GM23248 (cell line): ENCODE data around the gene APH1B. TPM values are rescaled to one million over a fixed set of nuclear protein-coding genes. Genes with fewer than 3 reads are reported as not detected.

ENCODE experiments used
- DNase-seq: peaks from one replicate; pipeline ENCODE4 v3.0.0-alpha.2; 2015
- H2AFZ ChIP-seq: fragments of 200-600 bp; sonication (generic); 2 replicates; pipeline ENCODE4 v1.6.1; 2016; ENCODE audit warnings: antibody characterized with exemption
- H3F3A ChIP-seq: fragments of 200-600 bp; sonication (generic); 2 replicates; pipeline ENCODE4 v1.6.1; 2016; ENCODE audit warnings: mild to moderate bottlenecking, antibody characterized with exemption, mixed run types; ENCODE audit not compliant: insufficient read depth
- H3K27ac ChIP-seq: fragments of 200-600 bp; sonication (generic); 2 replicates; pipeline ENCODE4 v1.5.1; 2016; ENCODE audit warnings: mild to moderate bottlenecking
- H3K27me3 ChIP-seq: fragments of 200-600 bp; sonication (generic); replicated peaks from 2 replicates; pipeline ENCODE4 v1.6.1; 2016; ENCODE audit warnings: mild to moderate bottlenecking; ENCODE audit not compliant: insufficient read depth
- H3K36me3 ChIP-seq: fragments of 200-600 bp; sonication (generic); 2 replicates; pipeline ENCODE4 v1.6.1; 2016; ENCODE audit warnings: low read depth, mild to moderate bottlenecking
- H3K4me1 ChIP-seq: fragments of 200-600 bp; sonication (generic); 2 replicates; pipeline ENCODE4 v1.6.1; 2016; ENCODE audit warnings: mild to moderate bottlenecking; ENCODE audit not compliant: insufficient read depth
- H3K4me2 ChIP-seq: fragments of 200-600 bp; sonication (generic); one replicate; pipeline ENCODE4 v1.6.1; 2016; ENCODE audit warnings: mild to moderate bottlenecking; ENCODE audit not compliant: unreplicated experiment
- H3K4me3 ChIP-seq: fragments of 200-600 bp; sonication (generic); 2 replicates; pipeline ENCODE4 v1.5.1; 2016; ENCODE audit warnings: mild to moderate bottlenecking
- H3K79me2 ChIP-seq: fragments of 200-600 bp; sonication (generic); 2 replicates; pipeline ENCODE4 v1.6.1; 2016; ENCODE audit warnings: mild to moderate bottlenecking; ENCODE audit not compliant: insufficient read depth
- H3K9ac ChIP-seq: fragments of 200-600 bp; sonication (generic); 2 replicates; pipeline ENCODE4 v1.6.1; 2016; ENCODE audit warnings: mild to moderate bottlenecking
- H3K9me2 ChIP-seq: fragments of 200-600 bp; sonication (generic); 2 replicates; pipeline ENCODE4 v1.6.1; 2016; ENCODE audit warnings: mixed run types, mild to moderate bottlenecking, moderate library complexity; ENCODE audit not compliant: insufficient read depth
- H3K9me3 ChIP-seq: fragments of 200-600 bp; sonication (generic); one replicate; pipeline ENCODE4 v1.6.1; 2017; ENCODE audit warnings: low read depth
- H4K20me1 ChIP-seq: fragments of 200-600 bp; sonication (generic); 2 replicates; pipeline ENCODE4 v1.6.0; 2016; ENCODE audit not compliant: insufficient read depth
- EZH2 ChIP-seq: fragments of 200-600 bp; sonication (generic); IDR thresholded peaks from 2 replicates; pipeline ENCODE4 v1.6.1; 2018; ENCODE audit warnings: antibody characterized with exemption, mild to moderate bottlenecking; ENCODE audit not compliant: insufficient read depth, poor library complexity, severe bottlenecking
- EZH2phosphoT487 ChIP-seq: fragments of 200-600 bp; sonication (generic); IDR thresholded peaks from 2 replicates; pipeline ENCODE4 v1.6.1; 2018; ENCODE audit warnings: antibody characterized with exemption, moderate library complexity, mild to moderate bottlenecking, low read depth; ENCODE audit not compliant: insufficient read depth
- WGBS, 2 experiments: methylation state at CpG; one replicate each; pipeline ENCODE4 v1.1.6; 2015 to 2017; ENCODE audit warnings: low lambda C conversion rate in 2 of 2, low coverage in 1 of 2; ENCODE audit errors: missing lambda C conversion rate in 2 of 2; 5-methylcytosine and 5-hydroxymethylcytosine counted together
- in situ Hi-C: fragments of 300-500 bp; cut with MboI; formaldehyde crosslinking; loops from 2 replicates; pipeline ENCODE4 v1.15.0; 2020
- polyA plus RNA-seq: library from polyadenylated mRNA; unstranded; fragments of >200 nt; fragmentation: Nextera tagmentation; extraction: Ambion mirVana; gene quantifications from 2 replicates; pipeline ENCODE4 v1.2.1, GENCODE V29; 2016
- total RNA-seq: library from RNA; depleted of rRNA; stranded (reverse); fragments of >200 nt; shearing (Covaris generic); gene quantifications from 2 replicates; pipeline ENCODE4 v1.2.3, GENCODE V29; 2014

Gene APH1B
- total and polyA plus RNA-seq, 2 experiments from 2014 or later = 15.8 to 40.5 TPM

- H4K20me1 ChIP-seq = no peaks in the 10 kb centered on the region
- no peak overlapping the region for H3K4me2 ChIP-seq
- H2AFZ ChIP-seq = no peak overlapping the region
- H3F3A ChIP-seq = no peaks in the 10 kb centered on the region; the same call in 1 of the 2 replicates
- H3K9me3 ChIP-seq = no peaks in the 10 kb centered on the region
- H3K9me2 ChIP-seq = no peaks in the 10 kb centered on the region
- H3K27me3 ChIP-seq = no peaks in the 10 kb centered on the region
- no peak overlapping the region for H3K4me3 ChIP-seq
- H3K9ac ChIP-seq = no peak overlapping the region
- TF ChIP-seq EZH2 (no peak), EZH2phosphoT487 (no peak)
- no peak overlapping the region for H3K27ac ChIP-seq
- H3K79me2 ChIP-seq = no peaks in the 10 kb centered on the region
- H3K4me1 ChIP-seq = peaks cover 11% of the 10 kb centered on the region
- WGBS, 2 experiments = 20 to 25% methylated on average over 9 of the region's 9 CpGs
- in situ Hi-C loops = no loop called here
- H3K36me3 ChIP-seq = peaks cover 3% of the 10 kb centered on the region; the same call in 1 of the 2 replicates
- DNase-seq = peak; percentile 86
These were observed 55.1 kb downstream of the APH1B start for GRCh38 chr15:63332367-63333124.

- no peak overlapping the region for H3K4me3 ChIP-seq
- no peaks in the 10 kb centered on the region for H3K9me3 ChIP-seq
- no peaks in the 10 kb centered on the region for H4K20me1 ChIP-seq
- H3K4me2 ChIP-seq = no peak overlapping the region
- H3K4me1 ChIP-seq = peaks cover 20% of the 10 kb centered on the region
- H3K27ac ChIP-seq = no peak overlapping the region
- no peaks in the 10 kb centered on the region for H3K79me2 ChIP-seq
- in situ Hi-C loops = no loop called here
- no peak overlapping the region for H2AFZ ChIP-seq
- WGBS, 2 experiments = 51 to 67% methylated on average over 2 of the region's 2 CpGs
- H3F3A ChIP-seq = no peaks in the 10 kb centered on the region; the same call in 1 of the 2 replicates
- TF ChIP-seq EZH2phosphoT487 (no peak), EZH2 (no peak)
- no peaks in the 10 kb centered on the region for H3K27me3 ChIP-seq
- DNase-seq = no peak
- H3K36me3 ChIP-seq = peaks cover 3% of the 10 kb centered on the region; the same call in 1 of the 2 replicates
- H3K9me2 ChIP-seq = no peaks in the 10 kb centered on the region
- H3K9ac ChIP-seq = no peak overlapping the region
These were observed 57.4 kb downstream of the APH1B start for GRCh38 chr15:63334821-63335220.

GRCh38 chr15:63335543-63336240 is 58.3 kb downstream of the APH1B start:
- TF ChIP-seq EZH2phosphoT487 (no peak), EZH2 (no peak)
- H3K9ac ChIP-seq = no peak overlapping the region
- no peak overlapping the region for H3K4me3 ChIP-seq
- DNase-seq = no peak
- no peaks in the 10 kb centered on the region for H3K27me3 ChIP-seq
- peaks cover 3% of the 10 kb centered on the region; the same call in 1 of the 2 replicates for H3K36me3 ChIP-seq
- in situ Hi-C loops = no loop called here
- no peaks in the 10 kb centered on the region for H3K79me2 ChIP-seq
- no peaks in the 10 kb centered on the region for H3K9me3 ChIP-seq
- H2AFZ ChIP-seq = no peak overlapping the region
- H3K9me2 ChIP-seq = no peaks in the 10 kb centered on the region
- H3K4me1 ChIP-seq = peaks cover 20% of the 10 kb centered on the region
- H4K20me1 ChIP-seq = no peaks in the 10 kb centered on the region
- H3K4me2 ChIP-seq = no peak overlapping the region
- no peaks in the 10 kb centered on the region; the same call in 1 of the 2 replicates for H3F3A ChIP-seq
- 48 to 59% methylated on average over 8 of the region's 8 CpGs for WGBS, 2 experiments
- H3K27ac ChIP-seq = no peak overlapping the region

GRCh38 chr15:63337046-63337445 is 59.6 kb downstream of the APH1B start:
- Histone ChIP-seq H3K4me1 (peaks cover 20% of the 10 kb centered on the region), H3K4me2 (no peak overlapping the region), H3K79me2 (no peaks in the 10 kb centered on the region), H4K20me1 (no peaks in the 10 kb centered on the region), H3K27me3 (no peaks in the 10 kb centered on the region), H2AFZ (no peak overlapping the region), H3F3A (no peaks in the 10 kb centered on the region; the same call in 1 of the 2 replicates), H3K36me3 (peaks cover 3% of the 10 kb centered on the region; the same call in 1 of the 2 replicates), H3K9me2 (no peaks in the 10 kb centered on the region), H3K27ac (no peak overlapping the region), H3K9ac (no peak overlapping the region), H3K4me3 (no peak overlapping the region), H3K9me3 (no peaks in the 10 kb centered on the region)
- TF ChIP-seq EZH2 = no peak
- no peak for DNase-seq
- WGBS, 2 experiments = 96 to 98% methylated on average over 4 of the region's 4 CpGs
- in situ Hi-C loops = no loop called here
